Activated CD4-positive, alpha-beta T cell treated with anti-CD3 and anti-CD28 coated beads, Interleukin-2, amount 50 U/mL, for 1 hour (primary cell): ENCODE measurements around the gene BANP.
A peak's percentile ranks its signal among the peaks of the same experiment; 100 is the strongest.
"Not testable (repeated sequence)": the region's sequence is repeated elsewhere in the genome, so short reads cannot be mapped to it uniquely, and the experiment has no call there.

Experiments used
- DNase-seq: peaks from one replicate; pipeline ENCODE4 v3.0.0-alpha.2; 2020

The BANP gene

DNA sequence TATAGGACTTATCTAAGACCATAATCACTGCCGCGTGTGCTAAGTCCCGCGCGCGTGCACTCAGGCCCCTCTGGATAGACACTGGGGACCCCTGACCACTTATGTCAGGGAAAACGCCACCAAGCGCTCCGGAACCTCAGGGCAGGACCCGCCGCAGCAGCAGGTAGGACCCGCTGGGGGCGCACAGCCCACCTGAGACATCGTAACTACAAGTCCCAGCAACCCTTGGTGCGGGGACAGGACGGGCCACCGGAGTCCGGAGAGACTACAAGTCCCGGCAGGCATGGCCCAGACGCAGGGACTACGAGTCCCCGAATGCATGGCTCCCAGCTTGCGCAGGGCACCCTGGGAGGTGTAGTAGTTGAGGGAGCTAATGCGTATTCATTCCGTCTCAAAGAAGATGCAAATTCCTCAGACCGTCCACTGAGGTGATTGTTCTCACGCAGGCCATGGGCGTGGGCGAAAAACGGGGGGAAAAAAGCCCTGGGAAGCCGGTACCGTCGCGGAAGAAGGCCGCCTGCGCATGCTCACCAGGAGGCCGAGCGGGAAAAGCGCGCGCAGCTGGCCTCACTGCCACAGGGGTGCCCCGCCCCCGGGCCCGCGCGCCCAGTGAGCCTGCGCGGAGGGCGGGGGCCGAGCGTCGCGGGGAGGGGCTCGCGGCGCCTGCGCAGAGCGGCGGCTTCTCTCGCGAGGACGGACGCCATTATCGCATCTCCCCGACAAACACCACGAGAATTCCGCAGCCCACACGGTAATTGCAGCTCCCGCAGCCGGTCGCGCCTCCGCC lies at the start of gene BANP:
TSS of gene BANP (plus strand) at position 670 of the 787 bp plus-strand sequence. CDS start 23,682 bp downstream, outside the sequence.
- peak; percentile 95 for DNase-seq

DNA sequence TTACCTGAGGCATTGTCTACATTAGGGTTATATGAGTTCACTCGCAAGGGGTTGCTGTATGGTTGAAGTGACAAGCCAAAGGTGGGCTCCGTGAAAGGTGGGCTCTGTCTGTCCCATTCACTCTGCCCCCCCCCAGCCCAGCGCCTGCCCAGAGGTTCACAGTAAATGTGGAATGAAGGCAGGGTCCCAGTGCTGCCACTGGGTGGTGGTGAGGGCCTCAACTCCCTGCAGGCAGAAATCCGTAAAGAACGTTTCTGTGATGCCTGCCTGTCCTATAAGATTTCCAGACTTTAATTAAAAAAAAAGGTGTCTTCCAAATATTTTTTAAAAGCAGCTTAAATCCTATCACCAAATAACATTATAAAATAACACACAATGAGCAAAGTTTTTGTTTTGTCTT lies 46.3 kb upstream of the BANP start:
- DNase-seq = not testable (repeated sequence)

DNA sequence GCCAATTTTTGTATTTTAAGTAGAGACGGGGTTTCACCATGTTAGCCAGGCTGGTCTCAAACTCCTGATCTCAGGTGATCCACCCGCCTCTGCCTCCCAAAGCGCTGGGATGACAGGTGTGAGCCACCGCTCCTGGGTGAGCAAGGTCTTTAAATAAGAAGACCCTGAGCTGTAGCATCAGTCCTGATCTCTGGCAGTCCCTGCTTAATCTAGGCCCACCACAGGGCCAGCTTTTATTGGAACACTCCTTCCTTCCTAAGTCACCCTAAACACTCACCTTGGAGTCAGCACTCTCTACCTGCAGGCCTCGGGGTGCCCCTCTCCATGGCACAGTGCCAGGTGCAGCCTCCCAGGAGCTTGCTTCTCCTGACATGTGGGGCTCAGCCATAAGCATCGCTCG lies 45.7 kb upstream of the BANP start:
- not testable (repeated sequence) for DNase-seq

- not testable (repeated sequence) for DNase-seq
Measured at GRCh38 chr16:87908101-87908500, 43.1 kb upstream of the BANP start.

DNA sequence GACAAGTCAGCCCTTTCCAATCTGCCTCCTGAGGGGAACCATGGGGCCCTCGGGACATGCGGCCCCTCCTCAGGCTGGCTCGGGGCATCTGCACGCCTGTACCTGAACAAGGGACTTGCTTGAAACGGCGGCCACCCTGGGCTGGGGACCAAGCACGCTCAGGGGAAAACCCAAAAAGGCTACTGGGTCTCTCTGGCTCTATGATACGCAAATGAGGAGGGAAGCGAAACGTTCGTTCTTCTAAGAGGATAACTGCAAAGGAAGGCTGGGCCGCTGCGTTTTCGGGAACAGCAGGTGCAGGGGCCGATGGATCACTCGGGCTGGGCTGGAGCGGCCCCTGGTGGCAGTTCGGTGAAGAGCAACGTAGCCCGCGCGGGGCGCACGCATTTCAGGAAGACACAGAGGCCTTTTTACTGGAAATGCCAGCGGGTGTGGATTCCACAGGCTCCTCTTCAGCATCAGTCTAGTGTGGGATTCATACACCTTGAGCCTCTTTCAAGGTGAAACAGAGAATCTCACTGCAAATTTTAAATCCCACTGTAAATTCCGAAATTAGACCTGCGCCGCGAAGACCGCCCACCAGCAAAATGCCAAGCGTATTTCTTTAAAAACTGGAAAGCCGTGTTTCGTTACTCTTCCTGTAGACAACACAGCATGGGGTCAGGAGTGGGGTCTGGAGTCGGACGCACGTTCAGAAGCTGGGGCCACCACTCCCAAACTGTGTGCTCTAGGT lies 41.9 kb upstream of the BANP start:
- DNase-seq = peak; percentile 80

DNA sequence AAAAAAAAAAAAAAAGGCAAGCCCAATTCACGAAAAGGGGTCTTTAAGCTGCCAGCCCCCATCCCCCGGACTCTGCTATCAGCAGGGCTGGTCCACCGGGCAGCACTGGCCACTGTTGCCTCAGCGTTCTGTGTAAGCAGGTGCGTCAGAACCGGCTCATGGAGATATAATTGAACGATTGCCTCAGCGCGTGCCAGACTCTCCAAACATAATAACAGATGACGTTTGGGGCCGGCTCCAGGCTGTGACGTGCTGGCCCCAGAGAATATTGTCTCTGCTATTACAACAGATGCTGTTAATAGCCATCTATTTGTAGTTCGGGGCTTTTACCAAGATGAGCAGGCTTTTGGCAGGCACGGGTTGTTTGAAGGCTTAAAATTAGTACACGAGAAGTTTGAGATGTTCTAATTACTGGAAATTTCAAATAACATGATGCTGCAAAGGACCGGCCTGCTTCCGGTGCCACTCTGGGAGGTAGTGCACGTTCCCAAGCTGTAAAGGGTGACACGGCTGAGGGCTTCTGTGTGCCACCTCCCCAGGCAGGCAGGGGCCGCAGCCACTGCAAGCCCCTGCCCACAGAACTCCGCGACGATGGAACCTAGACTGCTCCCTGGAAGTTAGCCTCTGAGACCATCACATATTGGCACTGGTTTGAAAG lies 40.0 kb upstream of the BANP start:
- not testable (repeated sequence) for DNase-seq

GRCh38 chr16:87912691-87913090 lies 38.5 kb upstream of the BANP start:
- not testable (repeated sequence) for DNase-seq

DNA sequence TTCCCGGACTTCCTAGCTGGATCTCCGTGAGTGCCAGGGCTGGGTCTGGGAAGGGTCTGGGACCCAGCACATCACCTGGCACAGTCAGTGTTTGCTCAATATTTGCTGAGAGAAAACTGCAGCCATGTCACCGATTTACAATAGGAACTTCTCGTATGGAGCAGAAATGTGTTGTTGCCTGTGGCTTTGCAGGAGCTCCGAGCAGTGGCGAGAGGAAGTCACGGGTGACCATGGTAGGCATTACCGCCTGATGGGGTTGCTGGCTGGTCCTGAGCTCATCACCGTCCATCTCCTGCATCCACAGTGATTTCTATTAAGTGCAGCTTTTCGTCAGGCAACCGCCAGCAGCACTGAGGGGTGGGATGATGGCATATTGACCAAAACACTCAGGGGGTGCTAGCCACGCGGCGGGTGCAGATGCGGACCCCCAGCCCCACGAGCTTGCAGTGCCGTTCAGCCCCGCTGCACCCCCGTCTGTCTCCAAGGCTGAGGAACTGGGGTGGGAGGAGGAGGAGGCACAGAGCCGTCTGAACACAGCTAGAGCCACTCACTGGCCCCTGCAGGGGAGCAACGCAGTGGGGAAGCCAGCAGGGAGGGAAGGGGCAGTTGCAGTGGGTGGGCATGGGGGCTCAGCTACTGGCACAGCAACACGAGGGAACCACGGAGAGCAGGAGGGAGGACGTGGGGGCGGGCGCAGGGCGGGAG lies 37.1 kb upstream of the BANP start:
- not testable (repeated sequence) for DNase-seq

- DNase-seq = no peak
Measured at GRCh38 chr16:87914812-87915211, 36.4 kb upstream of the BANP start.

- no peak for DNase-seq
Measured at GRCh38 chr16:87917503-87917902, 33.7 kb upstream of the BANP start.

- no peak for DNase-seq
Measured at GRCh38 chr16:87918338-87918737, 32.9 kb upstream of the BANP start.

DNA sequence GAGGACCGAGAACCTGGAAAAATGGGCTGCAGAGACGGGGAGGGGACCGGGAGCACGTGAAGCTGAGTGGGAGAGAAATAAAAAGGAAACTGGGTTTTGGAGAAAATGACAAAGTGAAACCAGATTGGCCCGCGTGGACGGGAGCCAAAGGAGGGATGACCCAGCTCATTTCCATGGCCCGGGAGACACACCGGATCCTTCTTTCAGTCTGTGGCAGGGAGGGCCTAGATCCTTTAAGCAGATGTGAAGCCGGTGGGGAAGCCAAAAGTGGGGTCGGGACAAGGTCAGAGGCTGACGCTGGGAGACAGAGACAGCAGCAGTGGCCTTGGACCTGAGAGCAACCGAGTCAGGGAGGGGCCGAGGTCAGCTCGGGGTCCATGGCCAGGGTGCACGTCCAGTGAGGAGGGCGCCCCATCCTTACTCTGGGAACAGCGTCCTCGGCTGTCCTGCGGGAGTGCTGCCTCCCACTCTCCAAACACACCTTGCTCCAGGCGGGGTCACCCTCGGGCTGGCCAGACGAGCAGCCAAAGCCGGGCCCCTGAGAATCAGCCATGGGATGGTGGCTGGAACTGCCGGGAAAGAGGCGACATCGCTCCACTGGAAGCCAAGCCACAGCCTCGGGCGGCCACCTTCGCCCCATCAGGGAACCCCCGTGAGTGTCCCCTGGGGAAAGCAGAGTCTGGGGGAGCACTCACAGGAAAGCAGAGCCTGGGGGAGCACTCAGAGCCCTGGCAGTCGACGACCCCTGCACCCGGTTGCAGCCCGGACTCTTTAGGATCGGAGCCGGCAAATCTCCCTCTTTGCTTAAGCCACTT lies 32.2 kb upstream of the BANP start:
- DNase-seq = no peak

- no peak for DNase-seq
Measured at GRCh38 chr16:87919681-87919994, 31.6 kb upstream of the BANP start.

GRCh38 chr16:87921236-87921773 lies 29.9 kb upstream of the BANP start:
- no peak for DNase-seq

DNA sequence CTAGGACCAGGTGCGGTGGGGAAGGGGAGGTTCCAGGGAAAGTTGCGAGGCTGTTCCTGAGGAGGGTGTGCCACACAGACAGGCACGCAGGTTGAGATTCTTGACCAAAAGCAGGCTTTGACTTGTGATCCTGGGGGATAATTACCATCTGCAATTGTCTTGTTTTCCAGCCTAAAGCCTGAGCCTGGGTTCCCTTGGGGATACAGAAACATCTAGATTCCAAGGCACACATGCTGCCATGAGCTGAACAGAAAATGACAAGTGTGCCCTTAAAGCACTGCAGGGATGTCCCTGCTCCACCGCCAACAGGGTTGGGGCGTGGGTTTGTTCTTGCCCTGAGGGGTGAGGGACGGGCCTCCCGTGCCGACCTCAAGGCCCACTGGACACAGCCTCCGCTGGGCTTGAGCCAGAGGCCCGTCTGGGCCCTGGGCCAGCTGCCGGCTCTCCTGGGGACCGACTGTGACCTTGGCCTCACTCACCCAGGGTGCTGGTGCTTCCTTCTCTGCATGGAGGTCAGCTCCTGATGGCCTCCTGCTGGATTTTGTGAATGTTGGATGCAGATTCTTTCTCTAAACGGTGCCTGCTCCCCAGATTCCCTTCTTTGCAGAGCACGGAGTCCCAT lies 28.9 kb upstream of the BANP start:
- DNase-seq = no peak

GRCh38 chr16:87924041-87924810 lies 27.0 kb upstream of the BANP start:
- no peak for DNase-seq

DNA sequence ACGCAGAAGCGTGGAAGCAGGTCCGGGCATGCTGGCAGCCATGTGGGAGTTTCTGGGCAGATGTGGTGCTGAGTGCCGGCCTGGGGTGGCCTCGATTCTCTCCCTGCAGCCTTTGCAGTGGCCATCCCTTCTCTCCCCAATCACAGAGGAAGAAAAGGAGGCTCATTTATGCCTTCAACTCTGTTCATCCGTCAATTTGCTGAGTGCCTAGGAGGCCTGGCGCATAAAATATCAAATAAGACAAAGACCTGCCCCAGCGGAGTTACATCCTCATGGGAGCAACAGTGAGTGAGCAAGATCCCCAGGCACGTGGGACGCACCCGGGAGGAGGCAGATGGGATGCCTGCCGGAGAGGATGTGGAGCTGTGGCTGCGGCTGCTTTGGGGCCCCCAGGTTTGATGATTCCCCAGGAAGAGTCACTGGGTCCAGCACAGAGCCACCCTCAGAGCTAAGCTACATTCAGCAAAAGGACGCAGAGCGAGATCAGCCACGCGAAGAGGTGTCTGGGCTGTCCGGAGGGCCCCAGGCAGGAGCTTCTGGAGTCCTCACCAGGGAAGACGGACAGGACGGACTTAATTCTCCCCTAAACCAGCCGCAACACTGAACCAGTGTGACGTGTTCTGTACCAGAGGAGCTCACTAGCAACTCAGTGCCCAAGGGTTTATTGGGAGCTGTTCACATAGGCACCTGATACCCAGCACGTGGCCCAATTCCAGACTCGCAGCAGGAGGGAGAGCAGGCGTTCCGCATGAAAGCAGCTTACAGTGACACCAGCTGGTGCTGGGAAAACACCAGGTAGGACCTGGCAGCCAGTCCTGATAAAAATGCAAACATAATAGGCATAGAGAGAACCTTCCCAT lies 26.2 kb upstream of the BANP start:
- DNase-seq = no peak

DNA sequence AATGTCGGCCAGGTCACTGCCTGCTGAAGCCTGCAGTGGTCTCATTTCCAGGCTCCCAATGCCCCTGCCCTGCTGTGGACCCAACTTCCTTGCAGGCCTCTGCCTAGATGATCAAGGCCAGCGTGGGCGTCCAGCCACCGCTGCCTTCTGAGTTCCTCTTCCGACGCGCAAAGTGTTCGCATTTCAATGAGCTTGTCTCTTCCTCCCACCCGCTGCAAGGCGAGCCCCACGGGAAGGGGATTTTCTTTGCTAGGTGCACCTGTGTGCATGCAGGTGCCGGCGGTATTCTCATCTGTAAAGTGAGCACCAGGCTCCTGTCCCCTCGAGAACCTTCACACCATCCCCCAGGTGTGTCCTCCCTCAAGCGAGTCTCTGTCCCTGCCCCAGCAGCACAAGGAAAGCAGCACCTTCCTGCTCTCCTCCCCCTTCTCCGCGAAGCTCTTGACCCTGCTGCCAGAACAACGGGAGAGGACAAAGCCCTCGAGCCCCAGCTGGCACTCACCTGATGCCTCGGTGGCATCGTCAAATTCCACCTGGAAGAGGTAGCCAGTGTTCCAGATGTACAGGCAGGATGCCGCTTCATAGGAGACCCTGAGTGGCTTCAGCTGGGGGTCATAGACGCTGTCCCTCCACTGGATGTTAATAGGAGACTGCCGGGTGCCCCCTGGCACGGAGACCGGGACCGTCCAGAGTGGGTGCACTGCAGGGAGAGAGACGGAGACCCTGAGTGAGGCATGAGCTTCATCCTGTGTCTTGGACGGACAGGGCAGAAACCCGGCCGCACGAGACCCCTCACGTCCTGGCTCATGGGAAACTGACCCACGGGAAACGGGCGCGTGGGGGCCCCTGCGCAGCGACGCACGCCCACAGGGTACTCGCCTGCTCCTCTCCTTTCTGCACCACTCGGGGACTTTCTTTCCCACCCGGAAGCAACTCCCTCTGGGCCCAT lies 24.7 kb upstream of the BANP start:
- DNase-seq = no peak

- DNase-seq = no peak
Measured at GRCh38 chr16:87927195-87927562, 24.1 kb upstream of the BANP start.
